CD8-positive, alpha-beta memory T cell (primary cell): Measurements from ENCODE around the gene CCDC8. TPM values are rescaled to one million over a fixed set of nuclear protein-coding genes. Genes with fewer than 3 reads are reported as not detected.
"Not testable (repeated sequence)": the region's sequence is repeated elsewhere in the genome, so short reads cannot be mapped to it uniquely, and the experiment has no call there.

ENCODE experiments used
- CTCF ChIA-PET: fragments of 350-600 bp; sonication (Branson Sonifier 250); formaldehyde crosslinking; loops from one replicate; lab custom pipeline; 2021; ENCODE audit warnings: antibody characterized with exemption; lab: Charles Lee
- POLR2A ChIA-PET: fragments of 350-600 bp; sonication (Branson Sonifier 250); formaldehyde crosslinking; loops from one replicate; lab custom pipeline; 2021; ENCODE audit warnings: antibody characterized with exemption; lab: Charles Lee
- DNase-seq, 5 donors: peaks; one replicate each; pipeline versions ENCODE4 v3.0.0 to v3.0.0-alpha.2; 2020 to 2022; ENCODE audit warnings: mixed read lengths in 1 of 5
- H3K27ac ChIP-seq: one replicate; pipeline ENCODE4 v1.7.0; 2013; ENCODE audit warnings: low read depth, mild to moderate bottlenecking, low read length, moderate library complexity
- H3K27me3 ChIP-seq: 2 replicates; pipeline ENCODE4 v1.7.0; 2013; ENCODE audit warnings: low read length, mild to moderate bottlenecking; ENCODE audit not compliant: insufficient read depth, poor library complexity, severe bottlenecking
- H3K36me3 ChIP-seq: 2 replicates; pipeline ENCODE4 v1.7.0; 2013; ENCODE audit warnings: mild to moderate bottlenecking, low read length, moderate library complexity; ENCODE audit not compliant: insufficient read depth
- H3K4me1 ChIP-seq: 2 replicates; pipeline ENCODE4 v1.7.0; 2013; ENCODE audit warnings: mild to moderate bottlenecking, low read length, moderate library complexity; ENCODE audit not compliant: insufficient read depth
- H3K4me3 ChIP-seq: 2 replicates; pipeline ENCODE4 v1.7.0; 2013; ENCODE audit warnings: mild to moderate bottlenecking, low read length
- H3K9me3 ChIP-seq: 2 replicates; pipeline ENCODE4 v1.7.0; 2013; ENCODE audit warnings: mild to moderate bottlenecking, low read length
- H3K27ac Mint-ChIP-seq, 8 donors: one replicate each; pipeline ENCODE4 v1.8.0; 2020 to 2021; ENCODE audit warnings: mixed read lengths in 8 of 8, mild to moderate bottlenecking in 6 of 8, inconsistent platforms in 3 of 8, moderate library complexity in 3 of 8
- H3K27me3 Mint-ChIP-seq, 2 donors: one replicate each; pipeline ENCODE4 v1.8.0; 2020 to 2021; ENCODE audit warnings: mixed read lengths in 2 of 2, mild to moderate bottlenecking in 1 of 2, moderate library complexity in 1 of 2
- H3K36me3 Mint-ChIP-seq, 3 donors: one replicate each; pipeline ENCODE4 v1.8.0; 2020 to 2021; ENCODE audit warnings: mixed read lengths in 3 of 3, inconsistent platforms in 1 of 3, mild to moderate bottlenecking in 1 of 3
- H3K4me1 Mint-ChIP-seq, 3 donors: one replicate each; pipeline ENCODE4 v1.8.0; 2020 to 2021; ENCODE audit warnings: mixed read lengths in 3 of 3, inconsistent platforms in 1 of 3, mild to moderate bottlenecking in 1 of 3
- H3K4me3 Mint-ChIP-seq, 7 donors: one replicate each; pipeline ENCODE4 v1.8.0; 2020 to 2021; ENCODE audit warnings: mixed read lengths in 7 of 7, mild to moderate bottlenecking in 6 of 7, moderate library complexity in 4 of 7, inconsistent platforms in 2 of 7
- H3K9me3 Mint-ChIP-seq, 5 donors: one replicate each; pipeline ENCODE4 v1.8.0; 2020 to 2022; ENCODE audit warnings: mixed read lengths in 5 of 5, mild to moderate bottlenecking in 3 of 5, moderate library complexity in 2 of 5, inconsistent platforms in 1 of 5
- polyA plus RNA-seq: library from polyadenylated mRNA; unstranded; fragments of 300-500 nt; fragmentation: Illumina TruSeq; gene quantifications from one replicate; pipeline ENCODE4 v1.2.3, GENCODE V29; 2021
- total RNA-seq, 2 experiments: library from RNA; stranded (reverse); gene quantifications; one replicate each; pipeline ENCODE4 v1.2.3, GENCODE V29; 2021

Gene CCDC8
- total and polyA plus RNA-seq, 3 experiments from 2014 or later: not detected

- Mint-ChIP-seq H3K27me3 (peaks cover 66 to 78% of the 10 kb centered on the region in 2 donors), H3K9me3 (peaks cover 0 to 2% (median 0%) of the 10 kb centered on the region in 5 donors), H3K4me1 (peaks cover 15 to 29% (median 24%) of the 10 kb centered on the region in 3 donors), H3K27ac (peak overlapping the region in 1 of 8 donors; percentile 70), H3K4me3 (peak overlapping the region in 1 of 7 donors; percentile 25), H3K36me3 (no peaks in the 10 kb centered on the region)
- CTCF ChIA-PET: interaction anchor here (0.8 kb wide), 1 partner anchor 12 kb away, joined by 4 read pairs; no protein-coding TSS in a partner anchor
- H3K4me1 ChIP-seq: peaks cover 15% of the 10 kb centered on the region
- H3K36me3 ChIP-seq: no peaks in the 10 kb centered on the region
- H3K27me3 ChIP-seq: peaks cover 41% of the 10 kb centered on the region
- no peak overlapping the region for H3K27ac ChIP-seq
- DNase-seq: no peak
- POLR2A ChIA-PET: no interaction called here
- H3K4me3 ChIP-seq: no peak overlapping the region
- no peaks in the 10 kb centered on the region for H3K9me3 ChIP-seq
These were observed 5.3 kb downstream of the CCDC8 start for GRCh38 chr19:46407856-46408663.

- no peak overlapping the region for H3K27ac ChIP-seq
- H3K36me3 Mint-ChIP-seq: no peaks in the 10 kb centered on the region
- H3K9me3 ChIP-seq: no peaks in the 10 kb centered on the region
- H3K4me1 Mint-ChIP-seq: peaks cover 16 to 28% (median 24%) of the 10 kb centered on the region in 3 donors
- H3K36me3 ChIP-seq: no peaks in the 10 kb centered on the region
- no peak overlapping the region for H3K4me3 ChIP-seq
- CTCF ChIA-PET: interaction anchor here (2.6 kb wide), 1 partner anchor 107 kb away, joined by 7 read pairs; no protein-coding TSS in a partner anchor
- DNase-seq: no peak
- peaks cover 0 to 2% (median 0%) of the 10 kb centered on the region in 5 donors for H3K9me3 Mint-ChIP-seq
- no peak overlapping the region for H3K27ac Mint-ChIP-seq
- H3K4me1 ChIP-seq: peaks cover 15% of the 10 kb centered on the region
- H3K27me3 Mint-ChIP-seq: peaks cover 66 to 75% of the 10 kb centered on the region in 2 donors
- POLR2A ChIA-PET: no interaction called here
- H3K27me3 ChIP-seq: peaks cover 39% of the 10 kb centered on the region
- no peak overlapping the region for H3K4me3 Mint-ChIP-seq
These were observed 6.4 kb downstream of the CCDC8 start for GRCh38 chr19:46406976-46407375.

DNA sequence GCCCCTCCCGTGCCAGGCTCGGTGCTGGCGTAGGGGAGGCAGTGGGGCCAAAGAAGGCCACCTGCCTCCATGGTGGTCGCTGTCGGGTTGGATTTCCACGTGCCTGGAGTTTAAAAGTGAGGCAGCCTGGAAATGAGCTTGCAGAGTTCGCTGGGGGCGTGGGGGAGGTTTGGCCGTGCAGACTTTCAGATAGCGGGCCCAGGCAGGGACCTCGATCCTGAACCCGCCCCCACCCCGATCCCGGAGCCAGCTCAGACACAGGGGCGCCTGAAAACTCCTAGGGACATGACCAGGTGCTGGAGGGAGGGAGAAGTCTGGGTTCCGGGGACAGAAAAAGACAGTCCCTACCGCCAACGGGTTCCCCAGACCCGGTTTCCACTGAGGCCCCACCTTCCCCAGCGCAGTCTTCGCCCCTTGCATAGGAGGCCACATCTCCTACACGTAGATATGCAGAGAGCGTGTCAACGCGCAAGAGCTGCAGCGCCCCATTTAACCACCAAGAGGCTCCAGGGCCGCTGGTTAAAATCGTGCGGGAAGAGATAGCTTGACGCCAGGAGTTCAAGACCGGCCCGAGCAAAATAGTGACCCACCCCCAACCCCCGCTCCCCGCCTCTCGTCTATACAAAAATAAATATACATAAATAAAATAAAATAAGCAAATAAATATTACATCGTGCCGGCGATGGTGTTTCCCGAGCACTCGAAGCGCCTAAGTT lies 8.5 kb downstream of the CCDC8 start:
- peaks cover 0 to 3% (median 0%) of the 10 kb centered on the region in 3 donors for H3K36me3 Mint-ChIP-seq
- DNase-seq: no peak
- ChIA-PET CTCF (interaction anchor here (2.6 kb wide), 1 partner anchor 109 kb away, joined by 7 read pairs; no protein-coding TSS in a partner anchor), POLR2A (interaction anchor here (0.8 kb wide), 1 partner anchor 198 kb away, joined by 3 read pairs; no protein-coding TSS in a partner anchor)
- Histone ChIP-seq H3K9me3 (no peaks in the 10 kb centered on the region), H3K27me3 (peaks cover 25% of the 10 kb centered on the region), H3K27ac (no peak overlapping the region), H3K4me1 (peaks cover 15% of the 10 kb centered on the region), H3K36me3 (no peaks in the 10 kb centered on the region), H3K4me3 (peak overlapping the region; percentile 37)
- H3K4me1 Mint-ChIP-seq: peaks cover 16 to 28% (median 24%) of the 10 kb centered on the region in 3 donors
- H3K27ac Mint-ChIP-seq: no peak overlapping the region
- H3K9me3 Mint-ChIP-seq: peaks cover 0 to 2% (median 0%) of the 10 kb centered on the region in 5 donors
- H3K4me3 Mint-ChIP-seq: peak overlapping the region in 6 of 7 donors; percentile 13 to 82 (median 62)
- peaks cover 57 to 63% of the 10 kb centered on the region in 2 donors for H3K27me3 Mint-ChIP-seq

DNA sequence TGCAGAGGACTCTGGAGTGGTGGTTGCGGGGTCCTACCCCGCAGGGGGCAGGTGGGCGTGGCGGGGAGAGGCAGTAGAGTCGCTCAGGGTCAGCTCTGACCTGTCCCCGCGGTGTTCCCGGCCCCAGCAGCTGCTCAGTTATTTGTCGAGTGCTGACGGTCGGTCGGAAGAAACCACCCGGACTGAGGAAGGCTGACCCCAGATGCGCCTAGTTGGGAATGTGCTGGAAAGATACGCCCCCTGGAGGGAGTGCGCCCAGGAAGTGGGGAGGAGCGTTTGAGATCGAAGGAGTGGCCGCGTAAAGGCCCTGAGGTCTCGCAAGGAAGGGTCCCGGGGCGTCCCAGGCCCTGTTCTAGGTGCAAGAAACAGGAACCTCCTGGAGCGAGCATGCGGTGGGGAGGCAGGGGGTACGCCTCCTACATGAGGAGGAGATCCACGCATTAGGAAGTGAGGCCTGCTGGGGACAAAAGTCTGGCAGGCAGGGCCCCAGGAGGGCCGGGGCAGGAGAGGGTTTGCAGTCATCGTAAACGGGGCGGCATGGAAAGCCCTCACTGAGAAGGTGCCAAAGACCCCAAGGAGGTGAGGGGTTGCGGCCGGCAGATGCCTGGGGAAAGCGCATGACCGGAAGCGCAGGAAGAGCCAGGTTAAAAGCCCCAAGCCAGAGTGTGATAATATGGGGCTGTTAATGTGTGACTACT lies 9.2 kb downstream of the CCDC8 start:
- no peaks in the 10 kb centered on the region for H3K36me3 ChIP-seq
- peaks cover 15% of the 10 kb centered on the region for H3K4me1 ChIP-seq
- CTCF ChIA-PET: interaction anchor here (2.5 kb wide), 1 partner anchor 110 kb away, joined by 7 read pairs; no protein-coding TSS in a partner anchor
- H3K27me3 ChIP-seq: peaks cover 28% of the 10 kb centered on the region
- Mint-ChIP-seq H3K9me3 (peaks cover 0 to 2% (median 0%) of the 10 kb centered on the region in 5 donors), H3K36me3 (peaks cover 0 to 3% (median 0%) of the 10 kb centered on the region in 3 donors), H3K27me3 (peaks cover 62 to 68% of the 10 kb centered on the region in 2 donors), H3K4me1 (peaks cover 16 to 28% (median 24%) of the 10 kb centered on the region in 3 donors), H3K27ac (peak overlapping the region in 2 of 8 donors; percentile 29 to 43), H3K4me3 (peak overlapping the region; percentile 52 to 82 (median 59))
- H3K4me3 ChIP-seq: peak overlapping the region; percentile 37
- H3K9me3 ChIP-seq: no peaks in the 10 kb centered on the region
- no peak for DNase-seq
- POLR2A ChIA-PET: no interaction called here
- no peak overlapping the region for H3K27ac ChIP-seq

DNA sequence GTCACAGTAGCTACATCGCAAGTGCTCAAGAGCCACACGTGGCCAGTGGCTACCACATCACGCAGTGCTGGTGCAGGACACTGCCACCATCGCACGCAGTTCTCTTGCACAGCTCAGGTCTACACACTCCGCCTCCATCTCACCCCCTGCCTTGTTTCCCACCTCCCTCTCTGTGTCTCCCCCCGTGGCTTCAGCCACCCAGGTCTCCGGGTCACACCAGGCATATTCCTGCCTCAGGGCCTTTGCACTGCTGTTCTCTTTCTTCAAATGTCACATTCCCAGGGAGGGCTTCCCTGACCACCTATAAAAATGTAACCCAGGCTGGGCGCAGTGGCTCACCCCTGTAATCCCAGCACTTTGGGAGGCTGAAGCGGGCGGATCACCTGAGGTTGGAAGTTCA lies 10.6 kb downstream of the CCDC8 start:
- H3K36me3 Mint-ChIP-seq: peaks cover 0 to 3% (median 0%) of the 10 kb centered on the region in 3 donors
- Histone ChIP-seq H3K4me1 (peaks cover 15% of the 10 kb centered on the region), H3K27ac (no peak overlapping the region), H3K36me3 (no peaks in the 10 kb centered on the region), H3K27me3 (peaks cover 28% of the 10 kb centered on the region), H3K9me3 (no peaks in the 10 kb centered on the region), H3K4me3 (no peak overlapping the region)
- no peak overlapping the region for H3K27ac Mint-ChIP-seq
- POLR2A ChIA-PET: no interaction called here
- peak overlapping the region in 1 of 7 donors; percentile 19 for H3K4me3 Mint-ChIP-seq
- H3K27me3 Mint-ChIP-seq: peaks cover 56 to 65% of the 10 kb centered on the region in 2 donors
- CTCF ChIA-PET: interaction anchor here (0.7 to 2.5 kb wide), 4 partner anchors 11 to 111 kb away, joined by 3 to 7 read pairs (median 4); no protein-coding TSS in a partner anchor
- H3K9me3 Mint-ChIP-seq: peaks cover 0 to 2% (median 0%) of the 10 kb centered on the region in 5 donors
- peaks cover 14 to 19% (median 15%) of the 10 kb centered on the region in 3 donors for H3K4me1 Mint-ChIP-seq
- no peak for DNase-seq

- H3K27ac Mint-ChIP-seq: not testable (repeated sequence)
These were observed 15.4 kb downstream of the CCDC8 start for GRCh38 chr19:46397801-46398479.

GRCh38 chr19:46394402-46394797 lies 19.0 kb downstream of the CCDC8 start:
- CTCF ChIA-PET: interaction anchor here (0.9 to 2.6 kb wide), 4 partner anchors 8 to 149 kb away, joined by 3 to 12 read pairs (median 4); no protein-coding TSS in a partner anchor
- Mint-ChIP-seq H3K27ac (peak overlapping the region in 1 of 8 donors; percentile 40), H3K4me1 (peaks cover 3 to 10% (median 9%) of the 10 kb centered on the region in 3 donors), H3K27me3 (peaks cover 4 to 10% of the 10 kb centered on the region in 2 donors), H3K9me3 (no peaks in the 10 kb centered on the region), H3K36me3 (peaks cover under 1 to 33% (median 2%) of the 10 kb centered on the region in 3 donors), H3K4me3 (peak overlapping the region in 1 of 7 donors; percentile 15)
- H3K4me1 ChIP-seq: no peaks in the 10 kb centered on the region
- POLR2A ChIA-PET: no interaction called here
- H3K4me3 ChIP-seq: no peak overlapping the region
- no peak overlapping the region for H3K27ac ChIP-seq
- H3K27me3 ChIP-seq: peaks cover under 1% of the 10 kb centered on the region
- DNase-seq: peak in 1 of 5 donors; percentile 21
- H3K9me3 ChIP-seq: no peaks in the 10 kb centered on the region
- peaks cover 7% of the 10 kb centered on the region for H3K36me3 ChIP-seq

More at GRCh38 chr19:46397801-46398479, 15.4 kb downstream of the CCDC8 start:
- H3K4me3 Mint-ChIP-seq, H3K36me3 Mint-ChIP-seq, H3K27ac ChIP-seq, H3K4me1 ChIP-seq, H3K9me3 Mint-ChIP-seq, H3K27me3 ChIP-seq, H3K36me3 ChIP-seq, DNase-seq, POLR2A ChIA-PET, H3K4me3 ChIP-seq, H3K9me3 ChIP-seq: not testable (repeated sequence)
- CTCF ChIA-PET: interaction anchor here (0.9 to 1.0 kb wide), 2 partner anchors 89 to 145 kb away, joined by 3 read pairs; no protein-coding TSS in a partner anchor
- Mint-ChIP-seq H3K27me3 (peaks cover 24 to 28% of the 10 kb centered on the region in 2 donors), H3K4me1 (peaks cover 3 to 13% (median 8%) of the 10 kb centered on the region in 3 donors)
